Stimulated activated CD4-positive, alpha-beta T cell treated with anti-CD3 and anti-CD28 coated beads, TNF-alpha, amount 100 ng/mL, for 1 hour (primary cell): ENCODE measurements around the gene ZNF586.
"Not testable (repeated sequence)": the region's sequence is repeated elsewhere in the genome, so short reads cannot be mapped to it uniquely, and the experiment has no call there.

Source experiments
- DNase-seq, 3 donors: peaks; one replicate each; pipeline ENCODE4 v3.0.0-alpha.2; 2020; ENCODE audit warnings: low read depth in 3 of 3, low spot score in 1 of 3

ZNF586 gene

GRCh38 chr19:57821501-57821900 lies 52.0 kb downstream of the ZNF586 start:
- DNase-seq = not testable (repeated sequence)

GRCh38 chr19:57823155-57823554 lies 53.7 kb downstream of the ZNF586 start:
- not testable (repeated sequence) for DNase-seq

- DNase-seq = not testable (repeated sequence)
Observed at GRCh38 chr19:57823608-57824007, 54.1 kb downstream of the ZNF586 start.

DNA sequence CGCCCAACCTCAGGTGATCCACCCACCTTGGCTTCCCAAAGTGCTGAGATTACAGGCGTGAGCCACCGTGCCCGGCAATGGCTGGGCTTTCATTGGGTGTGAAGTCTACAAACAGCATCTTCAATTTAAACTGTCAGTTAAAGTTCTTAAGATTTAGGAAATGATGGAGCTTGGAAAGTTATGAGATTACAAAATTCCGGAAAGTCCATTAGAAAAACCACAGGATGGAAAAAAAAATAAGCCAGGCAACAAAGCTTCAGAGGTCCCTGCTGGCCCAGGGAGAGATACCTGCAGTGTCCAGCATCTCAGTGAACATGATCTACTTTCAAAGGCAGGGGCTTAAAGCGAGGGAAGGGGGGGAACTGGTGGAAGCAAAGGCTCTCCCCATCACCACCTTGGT lies 56.0 kb downstream of the ZNF586 start:
- no peak for DNase-seq

- no peak for DNase-seq
Observed at GRCh38 chr19:57829316-57829715, 59.8 kb downstream of the ZNF586 start.

- peak in 1 of 3 donors; percentile 27 for DNase-seq
Observed at GRCh38 chr19:57830071-57830602, 60.7 kb downstream of the ZNF586 start, which contains the start of gene ZNF587B. TSS of gene ZNF587B (plus strand) at chr19:57830299. CDS start at chr19:57830529, 230 bp downstream.
